ENCODE data around the gene BPNT1.

Gene BPNT1

GRCh38 chr1:220032911-220033310, 56.7 kb downstream of the BPNT1 start:
- no peak overlapping the region for H3K4me3 ChIP-seq (ENCODE audit: low read depth, low read length)
- no peak for TF ChIP-seq CTCF (IDR thresholded peaks at IDR 0.05; ENCODE audit: low read depth, low read length, missing control alignments)
- H3K36me3 ChIP-seq (replicated peaks): peaks cover 45% of the 10 kb centered on the region
- in situ Hi-C loops (cut with HindIII; ENCODE audit: low pct_ligation_motif_present, low sequenced_read_pairs): no loop called here
- no peak for DNase-seq
- H3K27ac ChIP-seq: no peak overlapping the region
- no peaks in the 10 kb centered on the region for H3K27me3 ChIP-seq (replicated peaks)

- Histone ChIP-seq H3K36me3 (replicated peaks) (peaks cover 45% of the 10 kb centered on the region), H3K27me3 (replicated peaks) (no peaks in the 10 kb centered on the region), H3K27ac (no peak overlapping the region), H3K4me3 (ENCODE audit: low read depth, low read length) (no peak overlapping the region)
- in situ Hi-C loops (cut with HindIII; ENCODE audit: low pct_ligation_motif_present, low sequenced_read_pairs): no loop called here
- TF ChIP-seq CTCF (IDR thresholded peaks at IDR 0.05; ENCODE audit: low read depth, low read length, missing control alignments): no peak
- DNase-seq: no peak
These were observed 58.3 kb downstream of the BPNT1 start for GRCh38 chr1:220031287-220031686.

GRCh38 chr1:220028346-220028895, 61.2 kb downstream of the BPNT1 start:
- H3K36me3 ChIP-seq (replicated peaks): peaks cover 37% of the 10 kb centered on the region

GRCh38 chr1:220019071-220019470, 70.5 kb downstream of the BPNT1 start:
- Histone ChIP-seq H3K27ac (no peak overlapping the region), H3K27me3 (replicated peaks) (no peaks in the 10 kb centered on the region), H3K4me3 (ENCODE audit: low read depth, low read length) (no peak overlapping the region), H3K36me3 (replicated peaks) (peaks cover 54% of the 10 kb centered on the region)
- in situ Hi-C loops (cut with HindIII; ENCODE audit: low pct_ligation_motif_present, low sequenced_read_pairs): no loop called here
- no peak for TF ChIP-seq CTCF (IDR thresholded peaks at IDR 0.05; ENCODE audit: low read depth, low read length, missing control alignments)
- no peak for DNase-seq

More at GRCh38 chr1:220028346-220028895, 61.2 kb downstream of the BPNT1 start:
- in situ Hi-C loops (cut with HindIII; ENCODE audit: low pct_ligation_motif_present, low sequenced_read_pairs): no loop called here
- no peak for TF ChIP-seq CTCF (IDR thresholded peaks at IDR 0.05; ENCODE audit: low read depth, low read length, missing control alignments)
- no peaks in the 10 kb centered on the region for H3K27me3 ChIP-seq (replicated peaks)
- no peak overlapping the region for H3K27ac ChIP-seq
- DNase-seq: no peak
- H3K4me3 ChIP-seq (ENCODE audit: low read depth, low read length): no peak overlapping the region

- H3K36me3 ChIP-seq (replicated peaks): peaks cover 49% of the 10 kb centered on the region
- H3K27ac ChIP-seq: no peak overlapping the region
These were observed 76.1 kb downstream of the BPNT1 start for GRCh38 chr1:220013497-220013896.

More at GRCh38 chr1:220013497-220013896, 76.1 kb downstream of the BPNT1 start:
- no peak for TF ChIP-seq CTCF (IDR thresholded peaks at IDR 0.05; ENCODE audit: low read depth, low read length, missing control alignments)
- no peak for DNase-seq
- H3K27me3 ChIP-seq (replicated peaks): no peaks in the 10 kb centered on the region
- H3K4me3 ChIP-seq (ENCODE audit: low read depth, low read length): no peak overlapping the region
- in situ Hi-C loops (cut with HindIII; ENCODE audit: low pct_ligation_motif_present, low sequenced_read_pairs): no loop called here
